ENCODE results near the gene METTL23. TPM values are rescaled to one million over a fixed set of nuclear protein-coding genes. Genes with fewer than 3 reads are reported as not detected.
"Not testable (repeated sequence)": the region's sequence is repeated elsewhere in the genome, so short reads cannot be mapped to it uniquely, and the experiment has no call there.

The METTL23 gene
- total and polyA plus RNA-seq, 2 donors: 38.3 to 70.1 TPM

- Histone ChIP-seq H3K4me1 (ENCODE audit: control insufficient read depth in 2 of 2, insufficient read depth in 2 of 2, low read length in 2 of 2) (peaks cover 19 to 48% of the 10 kb centered on the region in 2 donors), H3K27ac (ENCODE audit: low read depth in 1 of 2, low read length in 1 of 2) (peak overlapping the region in 1 of 2 donors; percentile 76), H3K27me3 (ENCODE audit: control insufficient read depth in 2 of 2, insufficient read depth in 1 of 2, low read length in 1 of 2) (peaks cover 0 to 22% of the 10 kb centered on the region in 2 donors), H3K4me3 (ENCODE audit: low read length in 2 of 2) (peak overlapping the region; percentile 35 to 47)
- H3K36me3 ChIP-seq (ENCODE audit: control insufficient read depth in 2 of 2, insufficient read depth in 2 of 2, low read length in 1 of 2); DNase-seq (ENCODE audit: low read depth in 6 of 9, low spot score in 9 of 9); H3K9me3 ChIP-seq (ENCODE audit: control insufficient read depth in 2 of 2, insufficient read depth in 1 of 2, low read length in 1 of 2): not testable (repeated sequence)
- 22% methylated on average over 48 of the region's 79 CpGs for WGBS
Measured at GRCh38 chr17:76709951-76710862, 16.4 kb upstream of the METTL23 start.

DNA sequence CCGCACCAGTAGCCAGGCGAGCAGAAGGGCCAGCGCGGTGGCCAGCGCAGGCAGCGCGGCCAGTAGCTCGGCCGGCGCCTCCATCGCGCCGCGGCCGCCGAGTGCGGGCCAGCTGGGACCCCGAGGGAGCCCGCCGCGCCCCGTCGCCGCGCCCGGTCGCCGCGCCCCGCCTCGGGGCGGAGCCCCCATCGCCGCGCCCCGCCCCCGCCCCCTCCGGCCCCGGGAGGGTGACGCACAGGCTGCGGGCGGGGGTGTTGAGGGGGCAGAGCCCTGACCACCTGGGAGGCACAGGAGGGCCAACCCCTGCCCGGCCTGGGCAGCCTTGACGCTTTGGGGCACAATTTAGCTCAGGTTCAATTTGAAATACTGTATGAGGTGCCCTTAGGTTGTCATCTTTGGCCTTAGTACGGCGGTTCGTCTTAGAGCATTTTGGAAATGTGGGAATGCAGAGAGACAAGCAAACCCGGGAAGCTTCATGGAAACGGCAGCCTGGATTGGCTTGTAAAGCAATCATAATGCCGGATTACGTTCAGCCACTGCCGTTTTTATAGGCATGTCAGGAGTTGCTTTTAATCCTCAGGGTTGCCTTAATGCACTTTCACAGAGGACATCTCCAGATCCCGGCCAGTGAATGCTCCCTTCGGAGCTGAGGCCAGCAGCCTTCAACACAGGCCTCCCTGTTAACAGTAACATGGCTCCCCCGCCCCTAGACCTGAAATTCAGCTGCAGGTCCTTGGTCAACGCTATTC is 15.6 kb upstream of the METTL23 start, which contains the start of gene MXRA7:
Gene MXRA7 (minus strand): TSS at position 103 of the 749 bp plus-strand sequence. CDS start 19 bp downstream, at position 84.
- WGBS: 17% methylated on average over 39 of the region's 56 CpGs
- peak within 1 kb of the TSS in 1 of 2 donors; percentile 76 for H3K27ac ChIP-seq (ENCODE audit: low read depth in 1 of 2, low read length in 1 of 2)
- peaks cover 14 to 18% of the 10 kb centered on the region in 2 donors for H3K36me3 ChIP-seq (ENCODE audit: control insufficient read depth in 2 of 2, insufficient read depth in 2 of 2, low read length in 1 of 2)
- peaks cover 0 to 22% of the 10 kb centered on the region in 2 donors for H3K27me3 ChIP-seq (ENCODE audit: control insufficient read depth in 2 of 2, insufficient read depth in 1 of 2, low read length in 1 of 2)
- peak in 3 of 9 donors; percentile 26 to 54 (median 44) for DNase-seq (ENCODE audit: low read depth in 6 of 9, low spot score in 9 of 9)
- H3K4me1 ChIP-seq (ENCODE audit: control insufficient read depth in 2 of 2, insufficient read depth in 2 of 2, low read length in 2 of 2): peaks cover 25 to 53% of the 10 kb centered on the region in 2 donors
- H3K4me3 ChIP-seq (ENCODE audit: low read length in 2 of 2): peak within 1 kb of the TSS; percentile 35 to 47
- H3K9me3 ChIP-seq (ENCODE audit: control insufficient read depth in 2 of 2, insufficient read depth in 1 of 2, low read length in 1 of 2): no peaks in the 10 kb centered on the region

- WGBS: 96% methylated on average over 7 of the region's 7 CpGs
- not testable (repeated sequence) for DNase-seq (ENCODE audit: low read depth in 6 of 9, low spot score in 9 of 9)
- H3K4me1 ChIP-seq (ENCODE audit: control insufficient read depth in 2 of 2, insufficient read depth in 2 of 2, low read length in 2 of 2): peaks cover 28 to 53% of the 10 kb centered on the region in 2 donors
Measured at GRCh38 chr17:76712321-76712720, 14.3 kb upstream of the METTL23 start.

DNA sequence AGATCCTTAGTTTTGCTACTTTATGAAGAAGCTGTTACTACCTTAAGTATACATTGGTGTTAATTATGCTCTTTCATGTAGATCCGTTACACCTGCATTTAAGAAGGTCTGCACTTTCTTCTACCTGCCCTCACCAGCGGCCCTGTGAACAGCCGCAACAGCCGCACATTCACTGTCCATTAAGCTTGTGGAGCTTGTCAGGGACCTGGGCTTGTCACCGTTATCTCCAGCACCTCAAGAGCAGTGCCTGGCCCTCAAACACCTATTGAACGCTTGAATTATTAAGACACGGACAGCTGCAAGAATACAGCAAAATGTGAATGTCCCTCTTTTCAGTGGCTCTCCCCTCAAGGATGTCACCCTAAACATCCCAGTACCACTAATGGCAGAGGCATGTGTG is 12.9 kb upstream of the METTL23 start:
- no peak for DNase-seq (ENCODE audit: low read depth in 6 of 9, low spot score in 9 of 9)
- no peak overlapping the region for H3K27ac ChIP-seq (ENCODE audit: low read depth in 1 of 2, low read length in 1 of 2)
- peaks cover 0 to 20% of the 10 kb centered on the region in 2 donors for H3K27me3 ChIP-seq (ENCODE audit: control insufficient read depth in 2 of 2, insufficient read depth in 1 of 2, low read length in 1 of 2)
- no peak overlapping the region for H3K4me3 ChIP-seq (ENCODE audit: low read length in 2 of 2)
- 96% methylated on average over 7 of the region's 7 CpGs for WGBS
- peaks cover 28 to 52% of the 10 kb centered on the region in 2 donors for H3K4me1 ChIP-seq (ENCODE audit: control insufficient read depth in 2 of 2, insufficient read depth in 2 of 2, low read length in 2 of 2)
- peaks cover 31 to 45% of the 10 kb centered on the region in 2 donors for H3K36me3 ChIP-seq (ENCODE audit: control insufficient read depth in 2 of 2, insufficient read depth in 2 of 2, low read length in 1 of 2)
- H3K9me3 ChIP-seq (ENCODE audit: control insufficient read depth in 2 of 2, insufficient read depth in 1 of 2, low read length in 1 of 2): no peaks in the 10 kb centered on the region

More at GRCh38 chr17:76712321-76712720, 14.3 kb upstream of the METTL23 start:
- H3K27me3 ChIP-seq (ENCODE audit: control insufficient read depth in 2 of 2, insufficient read depth in 1 of 2, low read length in 1 of 2): peaks cover 0 to 22% of the 10 kb centered on the region in 2 donors
- H3K36me3 ChIP-seq (ENCODE audit: control insufficient read depth in 2 of 2, insufficient read depth in 2 of 2, low read length in 1 of 2): peaks cover 21 to 31% of the 10 kb centered on the region in 2 donors
- not testable (repeated sequence) for H3K4me3 ChIP-seq (ENCODE audit: low read length in 2 of 2); H3K9me3 ChIP-seq (ENCODE audit: control insufficient read depth in 2 of 2, insufficient read depth in 1 of 2, low read length in 1 of 2); H3K27ac ChIP-seq (ENCODE audit: low read depth in 1 of 2, low read length in 1 of 2)

DNA sequence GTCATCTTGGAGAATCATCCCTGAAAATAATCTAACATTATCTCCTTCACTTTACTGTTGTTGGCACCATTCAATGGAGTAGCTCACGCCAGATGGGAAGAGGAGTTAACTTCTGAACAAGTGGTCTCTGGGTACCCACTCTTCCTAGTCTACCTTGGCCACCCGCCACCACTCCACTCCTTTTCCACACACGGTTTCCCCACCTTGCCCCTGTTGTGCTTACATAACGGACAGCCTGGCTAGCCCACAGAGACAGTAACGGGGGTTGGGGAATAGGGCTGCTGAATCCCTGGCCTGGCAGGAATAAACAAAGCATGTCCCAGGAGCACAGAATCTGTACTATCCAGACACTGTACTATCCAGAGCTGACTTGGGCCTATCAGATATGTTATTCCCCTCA is 12.3 kb upstream of the METTL23 start:
- no peaks in the 10 kb centered on the region for H3K9me3 ChIP-seq (ENCODE audit: control insufficient read depth in 2 of 2, insufficient read depth in 1 of 2, low read length in 1 of 2)
- peak overlapping the region in 1 of 2 donors; percentile 25 for H3K27ac ChIP-seq (ENCODE audit: low read depth in 1 of 2, low read length in 1 of 2)
- peaks cover 0 to 16% of the 10 kb centered on the region in 2 donors for H3K27me3 ChIP-seq (ENCODE audit: control insufficient read depth in 2 of 2, insufficient read depth in 1 of 2, low read length in 1 of 2)
- H3K4me3 ChIP-seq (ENCODE audit: low read length in 2 of 2): no peak overlapping the region
- H3K4me1 ChIP-seq (ENCODE audit: control insufficient read depth in 2 of 2, insufficient read depth in 2 of 2, low read length in 2 of 2): peaks cover 28 to 46% of the 10 kb centered on the region in 2 donors
- 93% methylated on average over 5 of the region's 5 CpGs for WGBS
- H3K36me3 ChIP-seq (ENCODE audit: control insufficient read depth in 2 of 2, insufficient read depth in 2 of 2, low read length in 1 of 2): peaks cover 37 to 51% of the 10 kb centered on the region in 2 donors
- DNase-seq (ENCODE audit: low read depth in 6 of 9, low spot score in 9 of 9): no peak

DNA sequence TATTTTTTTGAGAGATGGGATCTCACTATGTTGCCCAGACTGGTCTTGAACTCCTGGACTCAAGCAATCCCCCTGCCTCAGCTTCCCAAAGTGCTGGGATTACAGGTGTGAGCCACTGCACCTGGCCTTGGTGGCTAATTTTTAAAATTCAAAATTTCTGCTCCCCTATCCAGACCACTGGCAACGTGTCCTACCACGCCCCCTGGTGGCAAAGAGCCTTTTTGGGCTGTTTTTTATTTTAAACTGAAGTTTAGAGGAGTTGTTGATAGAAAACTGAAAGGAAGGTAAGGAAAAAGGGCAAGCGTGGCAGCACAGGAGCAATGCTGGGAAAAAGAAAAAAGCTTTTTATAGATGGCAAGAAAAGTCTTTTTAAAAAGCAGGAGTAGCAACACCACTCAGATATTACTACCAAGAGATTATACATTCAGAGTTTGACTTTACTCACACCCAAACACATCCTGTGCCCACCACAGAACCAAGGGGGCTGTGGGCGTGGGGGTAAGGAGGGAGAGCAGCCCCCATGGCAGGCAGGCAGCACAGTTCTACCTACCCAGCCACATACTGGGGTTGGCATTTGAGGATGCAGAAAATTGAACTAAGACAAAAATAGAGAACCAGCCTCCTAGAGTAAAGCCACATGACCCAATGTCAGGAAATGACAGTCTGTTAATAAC is 11.7 kb upstream of the METTL23 start:
- Histone ChIP-seq H3K27ac (ENCODE audit: low read depth in 1 of 2, low read length in 1 of 2) (peak overlapping the region; percentile 38 to 64), H3K4me1 (ENCODE audit: control insufficient read depth in 2 of 2, insufficient read depth in 2 of 2, low read length in 2 of 2) (peaks cover 28 to 40% of the 10 kb centered on the region in 2 donors), H3K27me3 (ENCODE audit: control insufficient read depth in 2 of 2, insufficient read depth in 1 of 2, low read length in 1 of 2) (peaks cover 0 to 10% of the 10 kb centered on the region in 2 donors), H3K36me3 (ENCODE audit: control insufficient read depth in 2 of 2, insufficient read depth in 2 of 2, low read length in 1 of 2) (peaks cover 43 to 57% of the 10 kb centered on the region in 2 donors), H3K4me3 (ENCODE audit: low read length in 2 of 2) (no peak overlapping the region), H3K9me3 (ENCODE audit: control insufficient read depth in 2 of 2, insufficient read depth in 1 of 2, low read length in 1 of 2) (no peaks in the 10 kb centered on the region)
- 13% methylated on average over 4 of the region's 4 CpGs for WGBS
- peak in 3 of 9 donors; percentile 60 to 82 (median 75) for DNase-seq (ENCODE audit: low read depth in 6 of 9, low spot score in 9 of 9)

- Histone ChIP-seq H3K36me3 (ENCODE audit: control insufficient read depth in 2 of 2, insufficient read depth in 2 of 2, low read length in 1 of 2) (peaks cover 48 to 62% of the 10 kb centered on the region in 2 donors), H3K9me3 (ENCODE audit: control insufficient read depth in 2 of 2, insufficient read depth in 1 of 2, low read length in 1 of 2) (no peaks in the 10 kb centered on the region), H3K27me3 (ENCODE audit: control insufficient read depth in 2 of 2, insufficient read depth in 1 of 2, low read length in 1 of 2) (peaks cover 0 to 6% of the 10 kb centered on the region in 2 donors), H3K4me3 (ENCODE audit: low read length in 2 of 2) (no peak overlapping the region), H3K27ac (ENCODE audit: low read depth in 1 of 2, low read length in 1 of 2) (peak overlapping the region; percentile 38 to 64), H3K4me1 (ENCODE audit: control insufficient read depth in 2 of 2, insufficient read depth in 2 of 2, low read length in 2 of 2) (peaks cover 28 to 36% of the 10 kb centered on the region in 2 donors)
- no peak for DNase-seq (ENCODE audit: low read depth in 6 of 9, low spot score in 9 of 9)
- WGBS: 93% methylated on average over 2 of the region's 2 CpGs
Measured at GRCh38 chr17:76715496-76715830, 11.2 kb upstream of the METTL23 start.

DNA sequence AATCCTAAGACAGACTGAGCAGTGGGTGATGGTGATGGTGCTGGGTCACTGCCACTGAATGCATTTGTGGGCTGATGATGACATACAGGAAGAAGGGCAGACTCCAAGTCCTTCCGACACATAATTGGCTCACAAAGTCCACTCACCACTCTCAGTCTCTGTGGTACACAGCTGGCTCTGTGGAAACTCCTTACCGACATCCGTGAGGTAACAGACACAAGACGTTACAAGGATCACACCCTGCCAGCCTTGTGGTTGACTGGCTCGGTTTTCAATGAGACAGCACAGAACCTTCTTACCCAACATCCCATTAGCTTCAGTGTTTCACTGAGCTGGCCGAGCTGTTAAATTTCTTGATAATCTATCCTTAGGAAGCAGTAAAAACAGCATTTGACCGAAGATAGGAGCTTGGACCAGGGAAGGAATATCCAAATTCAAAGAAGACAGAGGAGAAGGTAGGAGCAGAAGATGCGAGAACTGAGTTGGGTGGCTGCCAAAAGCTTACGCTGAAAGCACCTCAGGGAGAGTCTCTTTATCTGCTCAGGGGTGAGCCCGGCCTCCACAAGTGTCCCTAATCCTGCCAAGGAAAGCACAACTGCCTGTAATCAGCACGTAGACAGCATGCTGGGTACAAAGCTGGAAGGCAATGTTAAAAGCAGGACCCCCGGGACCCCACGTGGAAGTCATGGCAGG is 10.3 kb upstream of the METTL23 start:
- peaks cover 56 to 70% of the 10 kb centered on the region in 2 donors for H3K36me3 ChIP-seq (ENCODE audit: control insufficient read depth in 2 of 2, insufficient read depth in 2 of 2, low read length in 1 of 2)
- WGBS: 79% methylated on average over 13 of the region's 13 CpGs
- no peak overlapping the region for H3K4me3 ChIP-seq (ENCODE audit: low read length in 2 of 2)
- peaks cover 24 to 32% of the 10 kb centered on the region in 2 donors for H3K4me1 ChIP-seq (ENCODE audit: control insufficient read depth in 2 of 2, insufficient read depth in 2 of 2, low read length in 2 of 2)
- H3K9me3 ChIP-seq (ENCODE audit: control insufficient read depth in 2 of 2, insufficient read depth in 1 of 2, low read length in 1 of 2): no peaks in the 10 kb centered on the region
- DNase-seq (ENCODE audit: low read depth in 6 of 9, low spot score in 9 of 9): peak in 1 of 9 donors; percentile 34
- H3K27me3 ChIP-seq (ENCODE audit: control insufficient read depth in 2 of 2, insufficient read depth in 1 of 2, low read length in 1 of 2): peaks cover 0 to 2% of the 10 kb centered on the region in 2 donors
- H3K27ac ChIP-seq (ENCODE audit: low read depth in 1 of 2, low read length in 1 of 2): no peak overlapping the region

Data from thymus (tissue), 11 donors.